ENCODE measurements around the gene SLC29A4. TPM values are rescaled to one million over a fixed set of nuclear protein-coding genes. Genes with fewer than 3 reads are reported as not detected.

SLC29A4 gene
- total RNA-seq, 2 experiments from 2014 or later = 0.39 to 1.1 TPM

GRCh38 chr7:5344342-5344741 lies 61.6 kb downstream of the SLC29A4 start:
- peaks cover 57% of the 10 kb centered on the region for H3K36me3 ChIP-seq (ENCODE audit: insufficient read depth, low read length)
- H3K27me3 Mint-ChIP-seq = no peaks in the 10 kb centered on the region
- no peak overlapping the region for H3K27ac Mint-ChIP-seq
- ATAC-seq (ENCODE audit: poor library complexity) (no peak), DNase-seq (no peak)
- no peaks in the 10 kb centered on the region for H3K27me3 ChIP-seq (ENCODE audit: control insufficient read depth in 1 of 2, insufficient read depth in 2 of 2, low read length in 2 of 2)
- H3K4me1 Mint-ChIP-seq (ENCODE audit: low read depth) = no peaks in the 10 kb centered on the region
- ChIA-PET CTCF (no interaction called here), POLR2A (no interaction called here)
- H3K36me3 Mint-ChIP-seq (ENCODE audit: low read depth) = peaks cover 79% of the 10 kb centered on the region
- no peaks in the 10 kb centered on the region for H3K4me1 ChIP-seq (ENCODE audit: insufficient read depth, low read length)
- peaks cover 4% of the 10 kb centered on the region for H3K9me3 Mint-ChIP-seq
- peaks cover 19 to 38% of the 10 kb centered on the region in 2 experiments for H3K9me3 ChIP-seq (ENCODE audit: control insufficient read depth in 1 of 2, insufficient read depth in 1 of 2, low read length in 2 of 2)
- H3K4me3 ChIP-seq (ENCODE audit: low read length) = no peak overlapping the region
- no peak overlapping the region for H3K4me3 Mint-ChIP-seq
- no peak for TF ChIP-seq CTCF (IDR thresholded peaks at IDR 0.05)
- H3K27ac ChIP-seq (ENCODE audit: low read depth in 1 of 2, low read length in 2 of 2) = no peak overlapping the region
- intact Hi-C loops (cut with DNase I, micrococcal nuclease) = no loop called here

- no peaks in the 10 kb centered on the region for H3K27me3 ChIP-seq (ENCODE audit: control insufficient read depth in 1 of 2, insufficient read depth in 2 of 2, low read length in 2 of 2)
- H3K27ac Mint-ChIP-seq = no peak overlapping the region
- ChIA-PET POLR2A (no interaction called here), CTCF (no interaction called here)
- H3K9me3 ChIP-seq (ENCODE audit: control insufficient read depth in 1 of 2, insufficient read depth in 1 of 2, low read length in 2 of 2) = peaks cover 19 to 38% of the 10 kb centered on the region in 2 experiments
- no peaks in the 10 kb centered on the region for H3K4me1 Mint-ChIP-seq (ENCODE audit: low read depth)
- H3K27ac ChIP-seq (ENCODE audit: low read depth in 1 of 2, low read length in 2 of 2) = no peak overlapping the region
- H3K36me3 Mint-ChIP-seq (ENCODE audit: low read depth) = peaks cover 74% of the 10 kb centered on the region
- no peak for TF ChIP-seq CTCF (IDR thresholded peaks at IDR 0.05)
- H3K4me3 Mint-ChIP-seq = no peak overlapping the region
- intact Hi-C loops (cut with DNase I, micrococcal nuclease) = no loop called here
- no peaks in the 10 kb centered on the region for H3K4me1 ChIP-seq (ENCODE audit: insufficient read depth, low read length)
- H3K36me3 ChIP-seq (ENCODE audit: insufficient read depth, low read length) = peaks cover 54% of the 10 kb centered on the region
- peaks cover 4% of the 10 kb centered on the region for H3K9me3 Mint-ChIP-seq
- ATAC-seq (ENCODE audit: poor library complexity) (no peak), DNase-seq (no peak)
- no peak overlapping the region for H3K4me3 ChIP-seq (ENCODE audit: low read length)
- H3K27me3 Mint-ChIP-seq = no peaks in the 10 kb centered on the region
Measured at GRCh38 chr7:5345171-5345570, 62.4 kb downstream of the SLC29A4 start.

- DNase-seq (no peak), ATAC-seq (ENCODE audit: poor library complexity) (no peak)
- Histone ChIP-seq H3K27me3 (ENCODE audit: control insufficient read depth in 1 of 2, insufficient read depth in 2 of 2, low read length in 2 of 2) (no peaks in the 10 kb centered on the region), H3K4me3 (ENCODE audit: low read length) (no peak overlapping the region), H3K36me3 (ENCODE audit: insufficient read depth, low read length) (peaks cover 57% of the 10 kb centered on the region), H3K9me3 (ENCODE audit: control insufficient read depth in 1 of 2, insufficient read depth in 1 of 2, low read length in 2 of 2) (peaks cover 19 to 38% of the 10 kb centered on the region in 2 experiments), H3K27ac (ENCODE audit: low read depth in 1 of 2, low read length in 2 of 2) (no peak overlapping the region), H3K4me1 (ENCODE audit: insufficient read depth, low read length) (no peaks in the 10 kb centered on the region)
- TF ChIP-seq CTCF (IDR thresholded peaks at IDR 0.05) = no peak
- ChIA-PET POLR2A (no interaction called here), CTCF (no interaction called here)
- peaks cover 4% of the 10 kb centered on the region for H3K9me3 Mint-ChIP-seq
- no peak overlapping the region for H3K4me3 Mint-ChIP-seq
- intact Hi-C loops (cut with DNase I, micrococcal nuclease) = no loop called here
- H3K36me3 Mint-ChIP-seq (ENCODE audit: low read depth) = peaks cover 71% of the 10 kb centered on the region
- no peaks in the 10 kb centered on the region for H3K4me1 Mint-ChIP-seq (ENCODE audit: low read depth)
- no peak overlapping the region for H3K27ac Mint-ChIP-seq
- no peaks in the 10 kb centered on the region for H3K27me3 Mint-ChIP-seq
Measured at GRCh38 chr7:5345671-5346070, 62.9 kb downstream of the SLC29A4 start.
